GM18511 (cell line): ENCODE results near the gene C2orf69.

Experiments
- ATAC-seq: cut with Tn5 transposase; IDR thresholded peaks from one replicate; pipeline ENCODE4 v1.9.1; 2021; ENCODE audit warnings: mild to moderate bottlenecking, moderate library complexity; ENCODE audit not compliant: unreplicated experiment

Gene C2orf69, protein sequence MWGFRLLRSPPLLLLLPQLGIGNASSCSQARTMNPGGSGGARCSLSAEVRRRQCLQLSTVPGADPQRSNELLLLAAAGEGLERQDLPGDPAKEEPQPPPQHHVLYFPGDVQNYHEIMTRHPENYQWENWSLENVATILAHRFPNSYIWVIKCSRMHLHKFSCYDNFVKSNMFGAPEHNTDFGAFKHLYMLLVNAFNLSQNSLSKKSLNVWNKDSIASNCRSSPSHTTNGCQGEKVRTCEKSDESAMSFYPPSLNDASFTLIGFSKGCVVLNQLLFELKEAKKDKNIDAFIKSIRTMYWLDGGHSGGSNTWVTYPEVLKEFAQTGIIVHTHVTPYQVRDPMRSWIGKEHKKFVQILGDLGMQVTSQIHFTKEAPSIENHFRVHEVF

DNA sequence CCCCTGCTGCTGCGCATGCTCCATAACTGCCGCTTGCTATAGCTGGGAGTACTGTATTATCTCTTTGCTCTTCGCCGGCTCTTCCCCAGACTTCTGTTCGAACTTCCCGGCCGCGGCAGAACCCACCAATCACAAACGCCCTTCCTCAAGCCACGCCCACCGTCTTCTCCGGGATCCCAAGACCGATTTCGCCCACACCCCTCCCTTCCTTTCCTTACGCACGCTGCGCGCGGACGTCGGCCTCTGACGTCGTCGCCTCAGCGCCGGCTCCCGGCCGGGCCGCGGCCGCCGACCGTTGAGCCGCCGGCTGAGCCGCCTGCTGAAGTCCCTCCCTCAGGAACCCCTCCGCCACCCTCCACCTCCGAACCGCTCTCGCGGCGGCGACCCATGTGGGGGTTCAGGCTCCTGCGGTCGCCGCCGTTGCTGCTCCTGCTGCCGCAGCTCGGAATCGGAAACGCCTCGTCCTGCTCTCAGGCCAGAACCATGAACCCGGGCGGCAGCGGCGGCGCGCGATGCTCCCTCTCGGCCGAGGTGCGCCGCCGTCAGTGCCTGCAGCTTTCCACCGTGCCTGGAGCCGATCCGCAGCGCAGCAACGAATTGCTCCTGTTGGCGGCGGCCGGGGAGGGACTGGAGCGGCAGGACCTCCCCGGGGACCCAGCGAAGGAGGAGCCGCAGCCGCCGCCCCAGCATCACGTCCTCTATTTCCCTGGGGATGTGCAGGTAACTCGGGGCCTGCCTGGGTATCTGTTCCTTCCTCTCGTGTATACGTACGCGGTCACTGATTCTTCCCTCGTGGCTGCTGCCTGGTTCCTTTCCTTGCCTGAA is at the start of gene C2orf69:
C2orf69 (plus strand) TSS at position 242 of the 825 bp plus-strand sequence; CDS start at position 388, 146 bp downstream.
- ATAC-seq, result peak; percentile 89

DNA sequence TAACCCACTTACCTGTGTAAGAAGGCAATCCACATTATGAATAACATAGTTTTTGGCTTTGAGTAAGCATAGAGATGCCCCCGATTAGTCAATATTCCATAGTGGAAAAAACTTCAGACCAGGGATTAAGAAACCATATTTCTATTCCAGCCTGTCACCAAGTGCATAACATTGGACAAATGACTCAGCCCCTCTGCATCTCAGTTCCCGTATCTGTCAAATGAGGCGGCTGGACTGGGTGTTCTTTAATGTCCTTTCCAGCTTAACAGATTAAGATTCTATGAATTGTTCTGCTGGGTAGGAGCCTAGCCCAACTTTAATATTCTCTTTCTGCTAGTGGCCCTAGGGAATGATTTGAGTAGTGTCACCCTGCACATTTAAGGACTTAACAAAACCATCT is 48.3 kb upstream of the C2orf69 start:
- ATAC-seq, result no peak

DNA sequence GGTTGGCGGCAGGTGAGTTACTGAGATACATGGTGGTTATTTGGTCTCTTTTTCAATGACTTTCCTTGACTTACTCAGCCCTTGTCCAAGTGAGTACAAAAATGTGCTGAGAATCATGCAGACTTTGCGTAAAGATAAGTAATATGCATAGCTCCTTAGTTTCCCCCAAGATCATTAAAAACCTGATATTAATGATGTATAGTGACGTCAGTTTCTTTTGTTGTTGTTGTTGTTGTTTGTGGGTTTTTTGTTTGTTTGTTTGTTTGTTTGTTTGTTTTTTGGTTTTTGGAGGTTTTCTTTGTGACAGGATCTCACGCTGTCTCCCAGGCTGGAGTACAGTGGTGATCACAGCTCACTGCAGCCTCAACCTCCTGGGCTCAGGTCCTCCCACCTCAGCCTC is 45.2 kb upstream of the C2orf69 start:
- ATAC-seq, result no peak

DNA sequence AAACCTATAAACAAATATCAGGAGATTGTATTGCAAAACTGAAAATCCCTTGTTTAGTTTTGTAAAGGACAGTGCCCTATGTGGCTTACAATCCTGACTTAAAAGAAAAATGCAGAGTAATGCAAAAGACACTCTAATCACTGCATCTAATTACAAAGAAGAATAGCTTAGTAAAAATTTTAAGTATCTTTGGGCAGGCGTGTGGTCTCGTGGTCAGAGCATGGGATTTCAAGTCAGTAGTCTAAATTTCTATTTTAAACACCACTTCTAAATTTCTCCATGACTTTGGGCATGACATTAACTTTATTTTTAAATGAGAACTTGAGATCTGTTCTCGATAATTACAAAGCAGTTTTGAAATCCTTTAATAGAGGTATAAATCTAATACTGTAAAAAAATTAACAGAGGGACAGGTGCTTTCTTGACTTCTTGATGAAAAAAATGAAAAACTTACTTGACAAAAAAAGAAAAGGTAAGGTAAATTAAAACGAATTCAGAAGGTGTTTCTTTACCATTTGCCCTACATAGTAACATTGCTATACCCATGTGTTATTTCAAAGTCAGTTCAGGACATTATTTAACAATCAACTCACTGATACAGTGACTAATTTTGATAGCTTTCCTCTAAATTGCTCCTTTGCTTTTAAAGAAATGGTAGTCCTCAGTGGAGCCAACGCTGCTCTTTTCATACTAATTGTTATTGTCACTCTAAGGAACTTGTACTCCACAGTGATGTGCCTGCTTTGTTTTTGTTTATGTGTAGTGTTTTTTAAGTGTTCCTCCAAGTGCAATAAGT is 42.5 kb upstream of the C2orf69 start:
- ATAC-seq, result no peak

DNA sequence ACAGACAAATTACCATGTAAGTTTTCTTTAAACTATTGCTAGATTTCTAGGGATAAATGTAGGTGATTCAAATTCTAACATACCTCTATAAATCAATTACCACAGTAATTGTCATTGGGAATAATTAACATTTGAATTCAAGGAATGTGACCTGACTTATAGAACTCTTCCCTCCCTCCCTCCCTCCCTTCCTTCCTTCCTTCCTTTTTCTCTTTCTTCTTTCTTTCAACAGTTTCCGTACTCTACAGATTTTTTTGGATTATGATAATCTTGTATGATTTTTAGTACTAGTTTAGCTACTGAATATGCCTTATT is 41.9 kb upstream of the C2orf69 start:
- ATAC-seq, result no peak

DNA sequence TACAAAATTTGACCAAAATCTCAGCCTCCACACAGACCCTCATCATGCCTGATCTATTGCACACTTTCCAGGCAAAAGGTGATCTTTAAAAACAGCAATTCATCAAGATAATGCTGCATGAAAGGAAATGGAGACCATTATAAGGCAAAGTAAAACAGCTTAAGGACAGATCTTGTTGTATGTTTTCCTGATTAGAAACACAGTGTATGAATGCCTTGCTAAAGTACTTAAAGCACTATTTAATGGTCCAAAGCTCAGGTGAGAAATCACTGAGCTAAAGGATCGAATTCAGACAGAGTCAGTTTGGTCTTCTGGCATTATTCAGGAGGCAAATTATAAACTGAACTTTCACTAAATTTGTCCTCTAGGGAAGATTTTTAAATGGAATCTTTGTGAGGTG is 41.4 kb upstream of the C2orf69 start:
- no peak for ATAC-seq

DNA sequence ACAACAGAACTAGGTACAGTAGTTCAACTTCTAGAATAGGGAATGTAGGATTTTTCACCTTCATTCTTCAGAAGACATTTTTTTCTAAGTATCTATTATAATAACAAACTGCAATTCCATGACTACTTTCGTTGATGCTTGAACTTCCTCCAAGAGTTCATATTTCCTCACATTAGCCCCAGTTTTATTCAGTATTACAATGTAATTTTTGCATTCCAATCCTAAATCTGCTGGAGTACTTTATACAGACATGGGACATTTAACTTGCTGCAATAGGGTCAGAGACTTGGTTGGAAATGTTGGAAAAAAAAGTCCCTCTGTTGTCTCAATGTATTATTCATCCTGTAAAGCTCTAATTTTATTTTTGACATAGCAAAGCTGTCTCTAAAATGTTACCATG is 40.5 kb upstream of the C2orf69 start:
- no peak for ATAC-seq

DNA sequence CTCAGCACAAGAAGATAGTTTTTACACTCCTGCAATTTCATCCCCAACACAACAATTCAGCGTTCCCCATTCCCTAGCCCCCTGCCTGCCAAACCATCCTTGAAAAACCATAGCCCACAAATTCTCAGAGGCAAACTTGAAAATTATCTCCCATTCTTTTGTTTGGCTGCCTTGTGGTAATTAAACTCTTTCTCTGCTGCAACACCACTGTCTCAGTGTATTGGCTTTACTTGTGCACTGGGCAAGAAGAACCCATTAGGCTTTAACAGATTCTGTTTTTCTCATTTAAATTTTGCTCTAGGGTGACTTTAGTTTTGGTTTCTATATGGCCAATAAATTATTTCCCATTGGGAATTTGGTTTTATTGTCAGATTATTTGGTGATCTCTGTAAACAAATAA is 36.9 kb upstream of the C2orf69 start:
- no peak for ATAC-seq

DNA sequence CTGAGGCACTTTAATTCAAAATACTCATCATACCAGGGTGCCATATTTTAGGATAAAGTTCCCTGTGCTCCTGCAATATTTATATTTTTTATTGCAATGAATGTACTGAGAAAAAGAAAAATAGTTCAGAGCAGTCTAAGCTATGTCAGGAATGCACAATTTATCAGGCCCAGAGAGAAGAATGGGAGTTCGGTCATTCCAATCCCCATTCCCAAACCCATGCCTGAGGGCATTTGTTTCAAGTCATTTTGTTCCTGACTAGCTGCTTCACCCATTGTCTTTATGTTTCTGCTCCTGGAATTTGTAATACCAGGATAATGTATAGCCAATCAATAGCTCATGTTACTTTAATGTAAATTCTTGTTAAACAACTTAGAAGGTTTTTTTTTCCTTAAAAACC is 35.7 kb upstream of the C2orf69 start:
- ATAC-seq, result no peak

DNA sequence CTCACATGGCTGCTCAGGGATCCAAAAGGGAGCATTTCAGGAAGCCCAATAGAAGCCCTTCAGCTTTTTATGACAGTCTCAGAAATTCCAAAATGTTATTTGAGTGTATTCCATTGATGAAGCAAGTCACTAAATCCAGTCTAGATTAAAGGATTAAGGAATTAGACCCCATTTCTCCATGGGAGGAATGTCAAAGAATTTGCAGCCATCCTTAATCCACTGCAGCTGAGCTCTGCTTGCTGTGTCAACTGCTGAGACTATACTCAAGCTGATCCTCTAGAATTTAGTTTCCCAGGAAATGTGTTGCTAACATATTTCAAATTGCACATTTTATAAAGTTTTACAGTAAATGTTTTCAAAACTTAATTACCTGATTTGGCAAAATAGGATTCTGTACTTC is 28.4 kb upstream of the C2orf69 start:
- ATAC-seq, result no peak

DNA sequence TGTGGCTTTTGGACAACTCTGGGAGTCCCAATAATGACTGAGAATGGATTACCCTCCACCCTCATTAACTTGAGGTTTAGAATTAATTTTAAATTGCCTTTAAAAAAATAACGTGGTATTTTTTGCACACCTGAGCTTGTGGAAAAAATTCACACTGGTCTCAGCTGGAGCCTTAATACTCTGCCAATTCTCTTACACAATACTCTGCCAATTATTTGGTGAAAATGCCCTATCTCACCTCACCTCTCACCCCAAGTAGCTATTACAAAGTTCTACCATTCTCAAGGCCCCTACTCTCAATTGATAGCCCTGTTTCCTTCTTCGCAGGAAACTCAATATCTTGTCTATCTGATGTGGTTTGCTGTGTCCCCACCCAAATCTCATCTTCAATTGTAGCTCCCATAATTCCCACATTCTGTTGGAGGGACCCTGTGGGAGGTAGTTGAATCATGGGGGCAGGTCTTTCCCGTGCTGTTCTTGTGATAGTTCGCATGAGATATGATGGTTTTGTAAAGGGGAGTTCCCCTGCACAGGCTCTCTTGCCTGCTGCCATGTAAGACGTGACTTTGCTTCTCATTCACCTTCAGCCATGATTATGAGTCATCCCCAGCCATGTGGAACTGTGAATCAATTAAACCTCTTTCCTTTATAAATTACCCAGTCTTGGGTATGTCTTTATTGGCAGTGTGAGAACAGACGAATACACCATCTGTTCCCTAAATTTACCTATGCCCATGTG is 27.4 kb upstream of the C2orf69 start:
- no peak for ATAC-seq

DNA sequence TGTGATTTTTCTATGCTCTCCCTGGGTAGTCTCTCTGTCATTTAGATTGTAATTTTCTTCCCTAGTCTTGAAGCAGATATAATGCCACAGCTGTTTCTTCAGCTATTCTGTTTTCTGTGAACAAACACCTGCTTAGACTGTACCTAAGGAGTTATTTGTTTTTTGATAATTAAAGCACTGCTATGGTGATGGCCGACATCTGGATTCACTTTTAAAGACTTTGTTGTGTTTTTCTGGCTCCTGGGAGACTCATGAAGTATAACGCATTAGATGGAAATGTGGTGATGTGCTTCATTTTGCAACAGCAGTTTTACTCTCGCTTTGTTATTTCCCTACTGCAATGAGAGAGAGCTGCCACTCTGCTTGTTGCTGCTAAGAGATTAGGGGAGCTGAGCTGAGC is 15.7 kb upstream of the C2orf69 start:
- ATAC-seq, result no peak

DNA sequence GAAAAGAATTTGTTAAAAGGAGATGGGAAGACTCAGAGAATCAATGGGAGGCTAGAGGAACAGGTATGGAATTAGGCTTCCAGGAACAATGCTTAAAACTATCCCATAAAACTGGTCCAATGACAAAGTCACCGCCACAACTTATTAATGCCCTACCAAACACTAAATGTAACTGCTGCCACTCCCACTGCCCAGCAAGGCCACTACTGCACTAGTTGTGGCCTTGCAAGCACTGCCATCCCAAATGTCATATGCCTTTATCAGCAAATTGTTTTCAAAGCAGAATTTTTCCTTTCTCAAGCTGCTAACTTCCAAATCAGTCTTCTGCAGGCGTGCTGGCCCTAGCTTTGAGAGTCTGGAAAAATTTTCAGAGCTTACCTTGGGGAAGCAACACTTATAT is 14.5 kb upstream of the C2orf69 start:
- no peak for ATAC-seq

DNA sequence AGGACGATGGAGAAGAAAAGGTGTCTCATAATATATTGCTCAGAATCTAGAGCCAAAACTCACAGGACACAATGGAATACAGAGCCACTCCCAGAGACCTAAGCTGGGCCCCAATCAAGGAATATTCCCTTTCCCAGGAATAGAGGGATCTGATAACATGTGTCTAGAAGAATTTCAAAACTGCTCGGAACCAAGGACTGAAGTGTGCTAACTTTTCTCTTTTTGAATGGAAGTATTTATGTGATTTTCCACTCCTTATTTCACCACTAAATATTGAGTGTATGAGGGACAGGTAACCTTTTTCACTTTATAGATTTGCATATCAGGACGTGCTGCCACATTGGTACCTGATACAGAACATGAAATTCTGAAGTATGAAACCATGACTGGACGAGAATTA is 9.2 kb upstream of the C2orf69 start:
- no peak for ATAC-seq

DNA sequence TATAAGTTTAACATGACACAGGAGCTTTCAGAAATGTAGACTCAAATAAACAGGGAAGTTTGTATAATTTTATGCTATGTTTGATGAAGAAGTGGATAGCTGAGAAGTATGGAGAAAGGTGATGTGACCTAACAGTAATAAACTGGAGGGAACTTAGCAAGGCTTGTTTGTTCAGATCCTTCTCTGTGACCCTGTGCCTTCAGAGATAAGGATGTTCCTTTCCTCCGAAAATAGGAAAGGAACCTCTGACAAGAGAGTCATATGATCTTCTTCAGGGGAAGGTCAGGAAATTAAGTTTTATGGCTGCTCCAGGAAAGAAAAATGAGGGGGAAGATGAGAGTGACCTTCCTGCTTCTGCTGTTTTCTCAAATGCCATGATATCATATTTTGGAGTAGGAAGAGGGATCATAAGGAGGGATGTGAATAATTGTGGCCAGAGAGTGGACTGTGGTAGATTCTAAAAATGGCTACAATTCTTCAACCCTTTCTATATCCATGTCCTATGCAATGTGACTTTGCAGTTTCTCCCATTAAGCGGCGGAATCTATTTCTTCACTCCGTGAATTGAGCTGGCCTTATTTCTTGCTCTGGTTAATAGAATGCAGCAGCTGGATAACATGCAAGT is 8.5 kb upstream of the C2orf69 start:
- no peak for ATAC-seq

DNA sequence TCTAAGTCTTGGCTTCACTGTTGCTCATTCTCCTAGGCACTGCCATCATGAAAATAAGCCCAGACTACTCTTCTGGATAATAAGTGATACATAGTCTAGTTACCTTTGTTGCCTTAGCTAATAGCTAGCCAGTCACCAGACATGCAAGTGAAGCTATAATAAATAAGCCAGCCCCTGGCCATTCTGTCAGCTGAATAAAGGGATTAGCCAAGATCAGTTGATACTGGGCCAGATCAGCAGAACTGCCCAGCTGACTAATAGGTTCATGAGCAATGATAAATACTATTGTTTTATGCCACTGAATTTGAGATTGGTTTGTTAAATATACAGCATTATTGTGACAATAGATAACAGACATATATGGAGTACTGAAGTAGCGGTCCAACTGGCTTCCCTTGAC is 8.0 kb upstream of the C2orf69 start:
- no peak for ATAC-seq

DNA sequence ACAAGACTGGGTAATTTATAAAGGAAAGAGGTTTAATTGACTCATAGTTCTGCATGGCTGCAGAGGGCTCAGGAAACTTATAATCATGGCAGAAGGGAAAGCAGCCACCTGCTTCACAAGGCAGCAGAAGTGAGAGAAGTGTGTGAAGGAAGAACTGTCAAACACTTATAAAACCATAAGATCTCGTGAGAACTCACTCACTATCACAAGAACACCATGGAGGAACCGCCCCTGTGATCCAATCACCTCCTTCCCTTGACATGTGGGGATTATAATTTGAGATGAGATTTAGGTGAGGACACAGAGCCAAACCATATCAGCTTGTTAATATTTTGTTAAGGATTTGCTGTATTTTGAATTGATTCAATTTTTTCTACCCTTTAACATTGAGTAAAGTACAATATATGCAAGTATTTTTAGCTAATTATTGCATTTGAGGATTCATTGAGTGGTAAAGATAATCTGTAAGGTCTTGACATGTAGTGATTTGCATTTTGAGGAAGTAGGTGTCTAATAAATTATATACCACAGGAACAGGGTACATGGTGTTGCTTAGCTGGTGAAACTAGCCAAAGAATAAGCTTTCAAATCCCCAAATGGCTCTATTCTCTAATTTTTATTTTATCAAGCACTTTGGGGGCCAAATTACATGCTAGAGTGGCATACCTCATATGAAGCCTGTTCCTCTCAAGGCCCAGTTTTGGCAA is 3.9 kb upstream of the C2orf69 start:
- ATAC-seq, result no peak

DNA sequence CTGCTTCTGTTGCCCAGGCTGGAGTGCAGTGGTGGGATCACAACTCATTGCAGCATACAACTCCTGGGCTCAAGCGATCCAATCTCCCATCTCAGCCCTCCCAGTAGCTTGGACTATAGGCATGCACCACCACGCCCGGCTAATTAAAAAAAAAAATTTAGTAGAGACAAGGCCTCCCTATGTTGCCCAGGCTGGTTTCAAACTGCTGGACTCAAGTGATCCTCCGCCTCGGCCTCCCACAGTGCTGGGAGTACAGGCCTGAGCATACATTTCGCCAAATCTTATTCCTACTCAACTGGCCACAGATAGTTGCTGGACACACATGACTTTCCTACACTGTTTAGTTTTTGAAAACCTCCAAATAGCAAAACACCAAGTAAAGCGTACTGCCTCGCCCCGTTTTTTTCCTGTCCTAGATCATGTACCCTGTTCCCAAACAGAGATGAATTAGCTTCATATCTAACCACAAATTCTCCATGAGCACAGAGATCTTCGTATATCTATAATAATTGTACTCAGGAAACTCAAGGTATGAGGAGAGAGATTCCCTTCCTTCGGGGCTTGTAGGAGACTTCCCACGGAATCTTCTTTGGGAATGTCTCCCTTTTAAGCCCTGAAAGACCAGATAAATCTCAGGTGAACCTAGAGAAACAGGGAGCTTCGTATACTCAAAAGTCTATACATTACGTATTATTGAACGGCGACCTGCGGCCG is 598 bp upstream of the C2orf69 start:
- ATAC-seq, result no peak

DNA sequence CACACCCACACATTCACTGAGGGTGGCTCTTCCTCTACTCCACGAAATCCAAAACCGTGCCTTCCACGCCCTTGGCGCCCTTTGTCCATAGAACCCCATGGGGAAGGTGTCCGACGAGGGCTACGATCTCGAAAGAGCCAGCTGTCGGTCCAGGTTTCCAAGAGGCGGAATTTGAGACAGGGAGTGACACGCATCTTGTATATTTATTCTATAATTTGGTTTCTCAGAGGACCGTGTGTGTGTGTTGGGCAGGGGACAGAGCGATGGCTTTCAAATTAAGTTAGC is 726 bp downstream of the C2orf69 start:
- no peak for ATAC-seq
